GM21786 (cell line): ENCODE data around the gene DOCK1.

Experiments used
- ATAC-seq: cut with Tn5 transposase; IDR thresholded peaks from one replicate; pipeline ENCODE4 v1.9.1; 2021; ENCODE audit not compliant: unreplicated experiment

DOCK1 gene

GRCh38 chr10:127250031-127250430 lies 344.8 kb downstream of the DOCK1 start:
- ATAC-seq: no peak

- no peak for ATAC-seq
Observed at GRCh38 chr10:127252818-127253217, 347.6 kb downstream of the DOCK1 start.

DNA sequence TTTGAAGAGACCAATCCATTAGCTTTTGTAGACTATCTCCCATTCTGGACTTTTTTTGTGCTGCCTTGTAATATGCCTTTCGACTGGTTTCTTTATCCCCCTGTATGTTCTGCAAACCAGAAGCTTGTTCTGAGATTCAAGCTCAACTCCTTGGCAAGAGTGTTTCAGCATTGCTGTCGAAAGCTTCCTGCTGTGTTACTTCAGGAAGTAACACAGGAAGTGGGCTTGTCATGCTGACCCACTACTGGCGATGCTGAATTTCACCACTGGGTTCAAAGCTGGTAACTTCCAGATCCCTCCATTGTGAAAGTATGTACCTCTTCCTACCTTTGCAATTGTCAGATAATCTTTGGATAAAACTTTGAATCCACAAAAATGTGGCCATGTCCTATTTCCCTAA lies 349.0 kb downstream of the DOCK1 start:
- ATAC-seq: no peak

GRCh38 chr10:127257395-127257794 lies 352.2 kb downstream of the DOCK1 start:
- ATAC-seq: no peak

DNA sequence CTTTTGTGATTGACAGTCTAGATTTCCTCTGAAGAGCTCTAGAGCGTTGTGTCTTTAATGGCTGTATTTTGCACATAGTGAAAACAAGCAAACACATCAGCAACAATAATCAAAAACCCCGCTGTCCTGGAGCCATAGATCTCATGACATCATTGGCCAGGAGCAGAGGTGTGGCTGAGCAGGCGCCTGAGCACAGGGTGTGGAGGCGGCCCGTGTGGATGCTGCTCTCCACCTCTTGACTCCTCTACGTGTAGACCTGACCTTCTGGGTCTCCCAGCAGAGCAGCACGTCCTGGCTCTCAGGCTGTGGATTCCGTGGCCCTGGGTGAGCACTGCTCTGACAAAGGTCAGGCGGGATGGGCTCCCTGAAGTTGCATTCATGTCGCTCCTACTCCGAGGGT lies 354.1 kb downstream of the DOCK1 start:
- ATAC-seq: no peak

DNA sequence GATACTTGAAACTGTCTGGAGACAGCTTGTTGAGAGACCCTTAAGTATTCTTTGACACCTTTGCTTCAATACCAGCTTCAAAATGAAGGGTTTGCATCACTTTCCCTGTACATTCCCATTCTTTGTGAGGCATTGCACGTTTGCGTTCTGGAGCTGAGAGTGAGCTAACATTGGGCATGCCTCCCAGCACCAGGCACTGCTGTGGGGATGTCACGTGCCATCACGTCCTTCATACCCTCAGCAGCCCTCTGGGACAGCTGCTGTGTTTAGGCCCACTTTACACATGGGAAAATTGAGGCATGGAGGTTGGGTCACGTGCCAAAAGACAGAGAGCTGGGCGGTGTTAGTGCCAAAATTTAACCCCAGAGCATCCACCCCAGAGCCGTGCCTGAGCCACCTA lies 357.4 kb downstream of the DOCK1 start:
- ATAC-seq: no peak

- no peak for ATAC-seq
Observed at GRCh38 chr10:127265288-127265687, 360.1 kb downstream of the DOCK1 start.

DNA sequence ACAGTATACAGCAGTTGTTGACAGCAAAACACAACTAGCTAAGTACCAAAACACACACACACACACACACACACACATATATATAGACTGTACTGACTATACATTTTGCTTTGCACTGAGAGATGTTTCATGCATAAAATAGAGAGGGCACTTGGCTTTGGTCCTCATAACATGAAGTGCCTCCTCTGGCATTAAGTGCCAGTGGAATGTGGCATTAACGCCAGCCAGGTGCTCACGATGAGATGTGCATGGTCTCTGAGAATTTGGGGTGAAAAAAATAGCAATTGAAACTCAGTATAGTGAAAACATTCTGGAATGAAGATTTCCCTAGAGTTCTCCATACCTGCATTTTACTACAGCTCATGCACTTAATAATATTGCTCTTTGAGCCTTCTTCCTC lies 361.2 kb downstream of the DOCK1 start:
- no peak for ATAC-seq

- no peak for ATAC-seq
Observed at GRCh38 chr10:127267442-127267841, 362.2 kb downstream of the DOCK1 start.

GRCh38 chr10:127272076-127272475 lies 366.8 kb downstream of the DOCK1 start:
- ATAC-seq: no peak

GRCh38 chr10:127275272-127275671 lies 370.0 kb downstream of the DOCK1 start:
- no peak for ATAC-seq

GRCh38 chr10:127275793-127276450 lies 370.7 kb downstream of the DOCK1 start:
- ATAC-seq: no peak

GRCh38 chr10:127276794-127277462 lies 371.7 kb downstream of the DOCK1 start:
- ATAC-seq: no peak

- ATAC-seq: no peak
Observed at GRCh38 chr10:127278001-127278400, 372.8 kb downstream of the DOCK1 start.

- ATAC-seq: no peak
Observed at GRCh38 chr10:127279334-127279774, 374.1 kb downstream of the DOCK1 start.

DNA sequence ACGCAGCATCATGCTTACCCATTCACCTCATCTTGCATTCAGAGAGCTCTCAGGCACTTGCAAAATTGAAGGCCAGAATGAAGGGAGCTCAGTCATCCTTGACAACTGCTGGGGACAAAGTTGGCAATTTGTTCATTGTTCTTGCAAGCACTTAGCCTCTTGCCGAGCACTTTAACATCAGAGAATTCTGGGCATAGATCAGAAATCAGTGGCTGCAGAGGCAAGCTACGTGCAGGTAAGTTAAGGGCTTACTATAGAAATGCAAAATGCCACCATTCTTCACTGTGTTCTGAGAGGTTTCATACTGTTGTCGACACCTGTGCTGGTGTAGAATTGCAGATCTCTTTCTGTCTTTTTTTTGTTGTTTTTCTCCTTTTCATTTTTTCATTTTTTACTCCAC lies 375.2 kb downstream of the DOCK1 start:
- no peak for ATAC-seq

- ATAC-seq: no peak
Observed at GRCh38 chr10:127283017-127283416, 377.8 kb downstream of the DOCK1 start.

DNA sequence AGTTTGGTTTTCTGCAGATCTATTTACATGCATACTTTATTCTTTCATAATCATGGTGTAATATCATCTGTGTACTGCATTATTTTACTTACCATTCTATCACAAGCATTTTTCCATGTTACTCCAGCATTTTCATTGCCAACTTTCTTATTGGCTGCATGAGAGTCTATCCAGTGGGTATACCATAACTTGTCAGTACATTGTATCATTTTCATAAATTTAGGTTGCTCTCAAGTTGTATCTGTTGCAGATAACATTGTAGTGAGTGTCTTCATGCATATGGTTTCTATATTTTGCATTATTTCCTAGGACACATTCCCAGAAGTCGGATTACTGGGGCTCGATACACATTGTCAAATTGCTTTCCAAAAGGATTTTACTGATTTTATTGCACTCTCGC lies 378.3 kb downstream of the DOCK1 start:
- no peak for ATAC-seq

DNA sequence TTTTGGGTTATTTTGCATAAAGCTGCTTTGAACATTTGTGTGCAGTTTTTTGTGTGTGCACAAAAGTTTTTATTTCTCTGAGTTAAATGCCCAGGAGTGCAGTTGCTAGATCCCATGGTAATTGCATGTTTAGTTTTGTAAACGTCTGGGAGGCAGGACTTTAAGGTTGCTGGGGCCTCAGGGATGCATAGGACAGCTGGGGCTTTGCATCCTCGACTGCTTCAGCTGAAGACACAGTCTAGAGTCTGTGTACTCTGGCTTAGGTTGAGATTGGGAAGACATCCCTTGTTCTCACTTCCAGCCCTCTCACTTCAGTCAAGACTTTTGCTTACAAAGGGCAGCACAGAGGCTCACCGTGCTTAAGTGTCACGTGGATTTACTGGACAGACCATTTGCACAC lies 385.6 kb downstream of the DOCK1 start:
- no peak for ATAC-seq

DNA sequence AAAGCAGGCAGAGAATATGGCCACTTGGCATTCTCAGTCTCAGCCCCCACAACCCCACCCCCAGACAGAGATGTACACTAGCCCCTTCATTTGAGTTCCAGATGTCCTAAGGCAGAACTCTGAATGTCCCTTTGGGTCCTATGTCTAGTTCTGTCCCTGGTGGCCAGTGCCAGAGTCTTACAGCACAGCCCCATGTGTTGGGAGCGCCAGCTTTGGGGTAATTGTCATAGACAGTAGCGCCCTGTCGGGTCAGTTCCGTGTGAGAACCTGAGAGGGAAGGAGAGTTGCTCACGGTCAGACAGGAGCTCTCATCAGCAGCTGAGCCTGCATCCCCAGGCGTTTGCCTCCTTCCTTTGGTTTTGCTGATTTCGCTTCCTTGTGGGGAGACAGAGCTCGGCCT lies 386.1 kb downstream of the DOCK1 start:
- no peak for ATAC-seq

DNA sequence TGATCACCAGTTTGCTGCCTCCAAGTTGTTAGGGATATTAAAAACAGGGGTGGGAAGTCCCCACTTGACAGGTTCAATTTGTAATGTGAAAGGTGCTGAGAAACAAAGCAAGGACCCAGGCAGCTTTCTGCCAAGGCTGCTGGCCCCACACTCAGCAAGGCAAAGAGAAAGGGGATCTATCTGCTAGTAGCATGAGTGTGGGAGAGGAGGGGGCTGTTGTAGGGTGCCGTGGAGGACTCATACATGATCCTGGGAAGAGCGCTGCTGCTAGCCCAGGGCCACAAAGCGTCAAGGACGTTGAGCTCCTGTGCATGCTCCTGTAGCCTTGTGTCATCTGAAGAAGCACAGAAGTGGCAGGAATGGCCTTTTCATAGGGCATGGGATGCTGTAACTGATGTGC lies 387.7 kb downstream of the DOCK1 start:
- no peak for ATAC-seq

GRCh38 chr10:127293640-127294039 lies 388.4 kb downstream of the DOCK1 start:
- ATAC-seq: no peak

- no peak for ATAC-seq
Observed at GRCh38 chr10:127296696-127297095, 391.5 kb downstream of the DOCK1 start.
